AG09319 (cell line): ENCODE measurements around the gene CHRDL2.

Source experiments
- DNase-seq: peaks from one replicate; pipeline ENCODE4 v3.0.0-alpha.2; 2010; ENCODE audit warnings: low read depth; ENCODE audit errors: extremely low read depth
- CTCF ChIP-seq: IDR thresholded peaks from 2 replicates; pipeline ENCODE4 v1.5.1; 2011; ENCODE audit warnings: low read depth, mild to moderate bottlenecking, inconsistent platforms, low read length, moderate library complexity

Gene CHRDL2

GRCh38 chr11:74736031-74736430 is 4.8 kb upstream of the CHRDL2 start:
- TF ChIP-seq CTCF = no peak
- no peak for DNase-seq

- DNase-seq = no peak
- no peak for TF ChIP-seq CTCF
Measured at GRCh38 chr11:74735365-74735928, 4.2 kb upstream of the CHRDL2 start.

- DNase-seq = no peak
- TF ChIP-seq CTCF = no peak
Measured at GRCh38 chr11:74734559-74734925, 3.3 kb upstream of the CHRDL2 start.

- no peak for TF ChIP-seq CTCF
- DNase-seq = no peak
Measured at GRCh38 chr11:74730571-74731260, 510 bp downstream of the CHRDL2 start.

- DNase-seq = no peak
- TF ChIP-seq CTCF = no peak
Measured at GRCh38 chr11:74729397-74729796, 1.8 kb downstream of the CHRDL2 start.

GRCh38 chr11:74726547-74727182 is 4.6 kb downstream of the CHRDL2 start:
- peak; percentile 37 for DNase-seq

More at GRCh38 chr11:74726547-74727182, 4.6 kb downstream of the CHRDL2 start:
- peak; percentile 99 for TF ChIP-seq CTCF
